ENCODE data around the gene SORBS2. TPM values are rescaled to one million over a fixed set of nuclear protein-coding genes. Genes with fewer than 3 reads are reported as not detected.
"Not testable (repeated sequence)": the region's sequence is repeated elsewhere in the genome, so short reads cannot be mapped to it uniquely, and the experiment has no call there.

SORBS2 gene
- total RNA-seq, 1 experiment from 2014 or later = 0.34 TPM

- H3K36me3 ChIP-seq (ENCODE audit: control insufficient read depth in 1 of 2, insufficient read depth in 2 of 2, low read length in 2 of 2); H3K9me2 ChIP-seq (ENCODE audit: insufficient read depth); H3K27me3 ChIP-seq (ENCODE audit: insufficient read depth, low read length); intact Hi-C loops (cut with micrococcal nuclease); POLR2A ChIA-PET; DNase-seq (ENCODE audit: low read depth, low spot score); H3K27ac ChIP-seq (ENCODE audit: low read depth, low read length); H3K4me3 ChIP-seq (replicated peaks in 1 of 2; ENCODE audit: low read depth in 1 of 2, low read length in 2 of 2); H3K9ac ChIP-seq (ENCODE audit: low read length); H4K20me1 ChIP-seq (ENCODE audit: insufficient read depth); H3K4me1 ChIP-seq (ENCODE audit: control insufficient read depth in 1 of 2, insufficient read depth in 2 of 2, low read length in 2 of 2); BruUV-seq (replicated peaks); CTCF ChIA-PET; RAD21 ChIA-PET (ENCODE audit: low non-redundant PET in 1 of 2, low total read pairs in 2 of 2, uncharacterized antibody in 2 of 2, unreplicated experiment in 2 of 2); H2AFZ ChIP-seq (ENCODE audit: low read depth, low read length, poor library complexity, severe bottlenecking); ATAC-seq; H3K4me2 ChIP-seq (ENCODE audit: low read length); H3K79me2 ChIP-seq (ENCODE audit: insufficient read depth, low read length); H3K9me3 ChIP-seq (ENCODE audit: control insufficient read depth in 1 of 2, insufficient read depth in 1 of 2, low read depth in 1 of 2, low read length in 2 of 2): not testable (repeated sequence)
These were observed 97.5 kb downstream of the SORBS2 start for GRCh38 chr4:185714524-185714923.

- no peaks in the 10 kb centered on the region for H4K20me1 ChIP-seq (ENCODE audit: insufficient read depth)
- ATAC-seq (no peak), DNase-seq (ENCODE audit: low read depth, low spot score) (no peak)
- no peaks in the 10 kb centered on the region for H3K27me3 ChIP-seq (ENCODE audit: insufficient read depth, low read length)
- H3K36me3 ChIP-seq (ENCODE audit: control insufficient read depth in 1 of 2, insufficient read depth in 2 of 2, low read length in 2 of 2) = no peaks in the 10 kb centered on the region
- no peaks in the 10 kb centered on the region for H3K79me2 ChIP-seq (ENCODE audit: insufficient read depth, low read length)
- H2AFZ ChIP-seq (ENCODE audit: low read depth, low read length, poor library complexity, severe bottlenecking) = no peak overlapping the region
- no peaks in the 10 kb centered on the region for H3K9me2 ChIP-seq (ENCODE audit: insufficient read depth)
- no peak overlapping the region for H3K4me3 ChIP-seq (replicated peaks in 1 of 2; ENCODE audit: low read depth in 1 of 2, low read length in 2 of 2)
- no TSS peak for BruUV-seq (replicated peaks)
- ChIA-PET CTCF (no interaction called here), RAD21 (ENCODE audit: low non-redundant PET in 1 of 2, low total read pairs in 2 of 2, uncharacterized antibody in 2 of 2, unreplicated experiment in 2 of 2) (no interaction called here), POLR2A (no interaction called here)
- H3K4me2 ChIP-seq (ENCODE audit: low read length) = no peak overlapping the region
- intact Hi-C loops (cut with micrococcal nuclease) = no loop called here
- no peaks in the 10 kb centered on the region for H3K4me1 ChIP-seq (ENCODE audit: control insufficient read depth in 1 of 2, insufficient read depth in 2 of 2, low read length in 2 of 2)
- no peak overlapping the region for H3K27ac ChIP-seq (ENCODE audit: low read depth, low read length)
- no peak overlapping the region for H3K9ac ChIP-seq (ENCODE audit: low read length)
- H3K9me3 ChIP-seq (ENCODE audit: control insufficient read depth in 1 of 2, insufficient read depth in 1 of 2, low read depth in 1 of 2, low read length in 2 of 2) = no peaks in the 10 kb centered on the region
- no peak for TF ChIP-seq TCF7L2 (IDR thresholded peaks at IDR 0.05; ENCODE audit: borderline replicate concordance, extremely low read depth, insufficient read depth, insufficient read length)
- no peak for TF ChIP-seq EZH2 (IDR thresholded peaks at IDR 0.05)
- TF ChIP-seq ZBTB33 (IDR thresholded peaks at IDR 0.05; ENCODE audit: extremely low read depth, insufficient replicate concordance, low read length) = no peak
- TF ChIP-seq CTCF (IDR thresholded peaks at IDR 0.05 in 2 of 3, conservative IDR thresholded peaks at IDR 0.05 in 1 of 3; ENCODE audit: borderline replicate concordance in 1 of 3, insufficient read depth in 1 of 3, low read depth in 2 of 3, low read length in 2 of 3) = no peak
- no peak for TF ChIP-seq EGR1 (IDR thresholded peaks at IDR 0.05; ENCODE audit: low read depth)
- TF ChIP-seq MAX (IDR thresholded peaks at IDR 0.05) = no peak
- TF ChIP-seq REST (IDR thresholded peaks at IDR 0.05; ENCODE audit: low read depth) = no peak
- no peak for TF ChIP-seq CEBPB (IDR thresholded peaks at IDR 0.05; ENCODE audit: low read depth)
- TF ChIP-seq YY1 (IDR thresholded peaks at IDR 0.05; ENCODE audit: extremely low read depth, insufficient replicate concordance, low read depth, low read length) = no peak
- TF ChIP-seq CBX3 (IDR thresholded peaks at IDR 0.05; ENCODE audit: low read depth) = no peak
- TF ChIP-seq SP1 (IDR thresholded peaks at IDR 0.05; ENCODE audit: low read depth) = no peak
- no peak for TF ChIP-seq JUND (IDR thresholded peaks at IDR 0.05)
- TF ChIP-seq ZFX (IDR thresholded peaks at IDR 0.05) = no peak
- TF ChIP-seq SRF (IDR thresholded peaks at IDR 0.05; ENCODE audit: low read depth) = no peak
These were observed 98.3 kb downstream of the SORBS2 start for GRCh38 chr4:185713731-185714130.
